ENCODE results near the gene ERVH48-1.
"Not testable (repeated sequence)": the region's sequence is repeated elsewhere in the genome, so short reads cannot be mapped to it uniquely, and the experiment has no call there.

Gene ERVH48-1

GRCh38 chr21:42931560-42932235 lies 6.3 kb upstream of the ERVH48-1 start:
- no peak for DNase-seq
- peaks cover 38% of the 10 kb centered on the region for H3K4me1 Mint-ChIP-seq

DNA sequence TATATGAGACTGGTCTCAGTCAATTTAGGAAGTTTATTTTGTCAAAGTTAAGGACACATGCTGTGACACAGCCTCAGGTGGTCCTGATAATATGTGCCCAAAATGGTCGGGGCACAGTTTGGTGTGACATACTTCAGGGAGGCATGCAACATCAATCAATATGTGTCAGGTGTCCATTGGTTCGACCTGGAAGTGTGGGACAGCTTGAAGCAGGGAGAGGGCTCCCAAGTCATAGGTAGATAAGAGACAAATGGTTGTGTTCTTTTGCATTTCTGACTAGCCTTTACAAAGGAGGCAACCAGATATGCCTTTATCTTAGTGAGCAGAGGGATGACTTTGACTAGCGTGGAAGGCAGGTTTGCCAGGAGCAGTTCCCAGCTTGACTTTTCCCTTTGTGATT lies 4.5 kb upstream of the ERVH48-1 start:
- Mint-ChIP-seq H3K36me3 (ENCODE audit: low read depth) (peaks cover 4% of the 10 kb centered on the region), H3K27ac (no peak overlapping the region), H3K9me3 (no peaks in the 10 kb centered on the region), H3K4me1 (peaks cover 39% of the 10 kb centered on the region), H3K4me3 (no peak overlapping the region), H3K27me3 (ENCODE audit: low read depth, poor library complexity) (no peaks in the 10 kb centered on the region)
- no peak for DNase-seq
- no peak for TF ChIP-seq CTCF (IDR thresholded peaks at IDR 0.05)

More at GRCh38 chr21:42931560-42932235, 6.3 kb upstream of the ERVH48-1 start:
- Mint-ChIP-seq H3K9me3 (no peaks in the 10 kb centered on the region), H3K27me3 (ENCODE audit: low read depth, poor library complexity) (no peaks in the 10 kb centered on the region), H3K36me3 (ENCODE audit: low read depth) (peaks cover 4% of the 10 kb centered on the region), H3K4me3 (no peak overlapping the region), H3K27ac (peak overlapping the region; percentile 80)
- no peak for TF ChIP-seq CTCF (IDR thresholded peaks at IDR 0.05)

DNA sequence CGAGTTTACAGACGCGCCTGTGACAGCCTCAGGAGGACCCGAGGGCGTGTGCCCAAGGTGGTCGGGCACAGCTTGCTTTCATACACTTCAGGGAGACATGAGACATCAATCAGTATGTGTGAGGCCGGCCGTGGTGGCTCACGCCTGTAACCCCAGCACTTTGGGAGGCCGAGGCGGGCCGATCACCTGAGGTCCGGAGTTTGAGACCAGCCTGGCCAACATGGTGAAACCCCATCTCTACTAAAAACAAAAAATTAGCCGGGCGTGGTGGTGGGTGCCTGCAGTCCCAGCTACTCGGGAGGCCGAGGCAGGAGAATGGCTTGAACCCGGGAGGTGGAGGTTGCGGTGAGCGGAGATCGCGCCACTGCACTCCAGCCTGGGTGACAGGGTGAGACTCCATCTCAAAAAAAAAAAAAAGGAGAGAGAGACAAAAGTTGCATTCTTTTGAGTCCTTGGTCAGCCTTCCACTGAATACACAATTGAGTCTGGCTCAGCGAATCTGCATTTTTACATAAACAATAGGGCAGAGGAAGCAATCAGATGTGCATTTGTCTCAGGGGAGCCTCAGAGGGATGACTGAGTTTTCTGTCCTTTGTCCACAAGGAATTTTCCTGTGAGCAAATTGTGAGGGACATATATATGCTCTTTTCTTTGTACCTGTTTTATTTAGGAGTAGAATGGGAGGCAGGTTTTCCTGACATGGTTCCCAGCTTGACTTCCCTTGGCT lies 2.2 kb upstream of the ERVH48-1 start:
- H3K27ac Mint-ChIP-seq; H3K4me3 Mint-ChIP-seq; H3K27me3 Mint-ChIP-seq (ENCODE audit: low read depth, poor library complexity): not testable (repeated sequence)

DNA sequence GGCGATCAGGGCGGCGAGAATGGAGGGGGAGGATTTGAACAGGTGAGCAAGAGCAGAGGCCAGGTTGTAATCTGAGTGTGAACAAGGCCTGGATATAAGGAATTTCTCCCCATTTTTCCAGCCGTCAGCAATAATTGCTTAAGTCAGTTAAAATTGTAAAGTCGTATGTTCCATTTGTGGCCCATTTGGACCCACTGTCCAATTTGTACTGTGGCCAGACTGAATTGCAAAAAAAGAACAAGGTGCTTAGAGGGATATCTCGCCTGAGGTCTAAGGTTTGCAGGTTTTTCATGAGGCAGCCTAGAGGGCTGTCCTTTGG lies 1.0 kb downstream of the ERVH48-1 start:
- TF ChIP-seq CTCF (IDR thresholded peaks at IDR 0.05) = no peak
- H3K4me3 Mint-ChIP-seq = peak overlapping the region; percentile 47
- H3K27me3 Mint-ChIP-seq (ENCODE audit: low read depth, poor library complexity) = peaks cover 3% of the 10 kb centered on the region
- peak overlapping the region; percentile 90 for H3K27ac Mint-ChIP-seq
- H3K9me3 Mint-ChIP-seq = no peaks in the 10 kb centered on the region
- no peak for DNase-seq
- peaks cover 29% of the 10 kb centered on the region for H3K4me1 Mint-ChIP-seq
- H3K36me3 Mint-ChIP-seq (ENCODE audit: low read depth) = peaks cover 4% of the 10 kb centered on the region

More for the DNA sequence above, 2.2 kb upstream of the ERVH48-1 start:
- not testable (repeated sequence) for H3K9me3 Mint-ChIP-seq; H3K36me3 Mint-ChIP-seq (ENCODE audit: low read depth); DNase-seq
- H3K4me1 Mint-ChIP-seq = peaks cover 49% of the 10 kb centered on the region

DNA sequence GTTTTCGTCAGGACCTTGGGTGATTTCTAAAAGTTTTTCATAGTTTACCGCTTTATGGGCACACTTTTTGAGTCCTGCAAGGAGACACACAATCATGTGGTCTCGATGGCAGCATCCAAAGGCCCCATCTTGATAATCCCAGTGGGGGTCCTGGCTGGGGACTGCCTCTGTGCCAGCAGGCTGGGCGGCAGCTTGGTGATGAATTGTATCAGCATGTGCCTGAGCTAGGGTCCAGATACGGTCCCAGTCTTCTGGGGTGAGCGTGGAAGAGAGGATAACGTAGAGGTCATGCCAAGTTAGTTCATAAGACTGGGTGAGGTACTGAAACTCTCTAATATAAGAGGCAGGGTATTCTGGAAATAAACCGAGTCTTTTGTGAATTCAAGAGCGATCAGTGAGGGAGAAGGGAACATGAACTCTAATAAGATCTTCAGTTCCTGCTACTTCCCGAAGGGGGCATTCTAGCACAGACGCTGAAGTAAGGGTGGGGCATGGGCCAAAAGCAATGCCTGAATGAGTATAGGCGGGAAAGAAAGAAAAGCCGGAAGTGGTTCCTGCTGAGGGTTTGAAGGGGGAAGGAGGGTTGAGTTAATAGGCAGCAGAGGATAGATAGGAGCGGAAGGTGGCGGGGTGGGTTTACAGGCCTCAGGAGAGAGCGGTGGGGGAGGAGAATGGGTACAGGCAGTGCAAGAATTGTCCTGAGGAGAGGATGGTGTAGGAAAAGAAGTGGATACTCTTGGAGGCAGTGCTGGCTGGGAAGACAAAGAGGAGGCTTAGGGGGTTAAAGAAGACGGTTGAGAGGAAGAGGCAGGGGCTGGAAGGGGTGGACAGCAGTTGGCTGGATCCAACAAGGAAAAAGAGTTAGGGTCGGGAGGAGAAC lies 1.6 kb downstream of the ERVH48-1 start:
- H3K27me3 Mint-ChIP-seq (ENCODE audit: low read depth, poor library complexity) = peaks cover 3% of the 10 kb centered on the region
- peaks cover 4% of the 10 kb centered on the region for H3K36me3 Mint-ChIP-seq (ENCODE audit: low read depth)
- no peak overlapping the region for H3K4me3 Mint-ChIP-seq
- TF ChIP-seq CTCF (IDR thresholded peaks at IDR 0.05) = peak; percentile 66
- peak; percentile 65 for DNase-seq
- peak overlapping the region; percentile 90 for H3K27ac Mint-ChIP-seq
- H3K4me1 Mint-ChIP-seq = peaks cover 29% of the 10 kb centered on the region
- H3K9me3 Mint-ChIP-seq = no peaks in the 10 kb centered on the region

- H3K9me3 Mint-ChIP-seq = no peaks in the 10 kb centered on the region
- no peak overlapping the region for H3K27ac Mint-ChIP-seq
Measured at GRCh38 chr21:42922918-42923317, 2.5 kb downstream of the ERVH48-1 start.

More at GRCh38 chr21:42922918-42923317, 2.5 kb downstream of the ERVH48-1 start:
- Mint-ChIP-seq H3K4me3 (no peak overlapping the region), H3K4me1 (peaks cover 29% of the 10 kb centered on the region), H3K36me3 (ENCODE audit: low read depth) (peaks cover 4% of the 10 kb centered on the region), H3K27me3 (ENCODE audit: low read depth, poor library complexity) (peaks cover 3% of the 10 kb centered on the region)
- no peak for DNase-seq
- no peak for TF ChIP-seq CTCF (IDR thresholded peaks at IDR 0.05)

Measured in nephron progenitor cell (in vitro differentiated cells).